Measurements from ENCODE around the gene OR8A1.

Gene OR8A1

DNA sequence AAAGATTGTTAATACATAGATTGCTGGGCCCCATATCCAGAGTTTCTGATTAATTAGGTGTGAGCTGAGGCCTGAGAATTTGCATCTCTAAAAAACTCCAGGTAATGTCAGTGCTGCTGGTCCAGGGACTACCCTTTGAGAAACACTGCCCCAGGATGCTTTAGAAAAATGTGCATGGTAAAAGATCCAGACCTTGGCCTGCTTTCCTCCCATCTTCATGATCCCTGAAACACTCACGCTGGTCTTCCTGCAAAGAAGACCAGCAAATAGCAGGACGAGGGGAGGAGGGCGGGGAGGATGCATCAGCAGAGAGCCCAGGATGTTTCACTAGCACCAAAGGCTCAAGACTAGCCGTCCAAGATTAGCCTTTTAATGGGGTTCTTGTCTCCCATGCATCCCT, at the start of gene OR8A1:
TSS of gene OR8A1 (plus strand) at position 301 of the 400 bp plus-strand sequence. CDS start 123 bp downstream, outside the sequence.
- DNase-seq: no peak
- TF ChIP-seq POLR2A (IDR thresholded peaks at IDR 0.05; ENCODE audit: low read length) (no peak), GATA1 (IDR thresholded peaks at IDR 0.05; ENCODE audit: low read depth, low read length) (no peak)

GRCh38 chr11:124520550-124520854, 49.3 kb upstream of the OR8A1 start:
- no peak for TF ChIP-seq GATA1 (IDR thresholded peaks at IDR 0.05; ENCODE audit: low read depth, low read length)
- TF ChIP-seq POLR2A (IDR thresholded peaks at IDR 0.05; ENCODE audit: low read length): no peak
- DNase-seq: no peak

DNA sequence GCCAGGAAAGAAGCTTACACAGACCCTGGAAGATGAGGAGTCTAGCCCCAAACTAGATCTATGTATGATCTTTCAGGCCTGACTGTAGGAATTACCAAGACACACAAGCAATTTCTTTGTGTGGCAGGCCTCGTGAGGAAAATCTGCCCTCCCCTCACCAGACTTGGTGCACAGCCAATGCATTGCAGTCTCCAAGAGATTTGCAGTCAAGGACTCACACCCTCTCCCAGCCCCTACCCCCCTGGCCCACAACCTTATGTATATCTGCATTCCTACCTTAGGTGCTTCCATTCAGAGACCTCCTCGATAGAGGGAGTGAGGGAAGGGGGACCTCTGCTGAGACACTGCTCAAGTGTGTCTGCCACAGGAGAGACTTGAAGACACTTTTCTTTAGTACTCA, 36.2 kb upstream of the OR8A1 start:
- no peak for DNase-seq
- TF ChIP-seq GATA1 (IDR thresholded peaks at IDR 0.05; ENCODE audit: low read depth, low read length): no peak
- no peak for TF ChIP-seq POLR2A (IDR thresholded peaks at IDR 0.05; ENCODE audit: low read length)

- TF ChIP-seq GATA1 (IDR thresholded peaks at IDR 0.05; ENCODE audit: low read depth, low read length) (no peak), POLR2A (IDR thresholded peaks at IDR 0.05; ENCODE audit: low read length) (no peak)
- DNase-seq: no peak
Measured at GRCh38 chr11:124534051-124534450, 35.7 kb upstream of the OR8A1 start.

DNA sequence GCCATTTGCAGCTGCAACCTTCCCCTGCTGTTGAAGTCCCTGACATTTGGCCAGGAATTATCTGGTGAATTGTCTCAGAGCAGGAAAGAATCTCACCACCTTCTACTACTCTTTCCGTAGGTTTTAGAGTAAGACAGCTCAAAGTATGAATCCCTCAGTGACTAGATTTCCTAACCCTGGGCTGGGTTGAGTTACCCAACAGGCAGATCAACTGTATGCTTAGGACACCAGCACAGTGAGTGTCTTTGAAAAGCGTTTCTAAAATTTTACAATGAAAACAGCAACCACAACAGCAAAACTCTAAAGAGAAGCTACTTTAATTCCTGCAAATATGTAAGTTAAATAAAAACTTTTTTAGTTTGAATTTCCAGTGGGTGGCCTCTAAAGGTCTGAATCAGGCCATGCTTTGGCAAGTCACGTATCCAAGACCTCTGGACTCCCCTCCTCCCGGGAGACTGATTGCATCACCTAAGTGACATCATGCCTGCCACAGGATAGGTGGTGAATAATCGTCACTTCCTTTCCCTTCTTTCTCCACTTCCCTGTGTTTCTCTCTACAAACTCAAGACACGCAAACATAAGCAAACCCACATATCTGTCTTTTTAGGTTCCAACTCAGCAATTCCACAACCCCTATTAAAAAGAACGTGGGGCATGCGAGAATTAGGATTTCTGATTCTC, 34.1 kb upstream of the OR8A1 start:
- peak in 1 of 2 experiments; percentile 3 for DNase-seq
- no peak for TF ChIP-seq POLR2A (IDR thresholded peaks at IDR 0.05; ENCODE audit: low read length)
- TF ChIP-seq GATA1 (IDR thresholded peaks at IDR 0.05; ENCODE audit: low read depth, low read length): no peak

GRCh38 chr11:124536520-124536919, 33.3 kb upstream of the OR8A1 start:
- no peak for DNase-seq
- TF ChIP-seq POLR2A (IDR thresholded peaks at IDR 0.05; ENCODE audit: low read length): no peak
- no peak for TF ChIP-seq GATA1 (IDR thresholded peaks at IDR 0.05; ENCODE audit: low read depth, low read length)

GRCh38 chr11:124538019-124538418, 31.8 kb upstream of the OR8A1 start:
- TF ChIP-seq GATA1 (IDR thresholded peaks at IDR 0.05; ENCODE audit: low read depth, low read length) (no peak), POLR2A (IDR thresholded peaks at IDR 0.05; ENCODE audit: low read length) (no peak)
- DNase-seq: no peak

DNA sequence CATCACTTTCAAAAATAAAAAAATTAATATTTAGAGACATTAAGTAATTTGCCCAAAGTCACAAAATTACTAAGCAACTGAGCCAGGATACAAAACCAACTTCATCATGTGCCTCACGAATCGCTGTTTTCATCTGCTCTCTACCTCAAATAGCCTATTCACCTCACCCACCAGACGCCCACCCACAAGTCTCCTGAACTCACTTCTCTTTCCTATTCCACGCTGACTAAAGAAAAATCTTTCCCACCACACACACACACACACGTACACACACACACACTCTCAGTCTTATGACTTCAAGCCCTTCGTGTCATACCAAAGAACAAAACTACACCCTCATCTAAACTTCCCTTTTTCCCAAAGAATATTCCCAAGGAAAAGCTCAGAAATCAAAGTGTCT, 28.6 kb upstream of the OR8A1 start:
- TF ChIP-seq GATA1 (IDR thresholded peaks at IDR 0.05; ENCODE audit: low read depth, low read length): no peak
- TF ChIP-seq POLR2A (IDR thresholded peaks at IDR 0.05; ENCODE audit: low read length): no peak
- DNase-seq: no peak

- DNase-seq: no peak
- no peak for TF ChIP-seq GATA1 (IDR thresholded peaks at IDR 0.05; ENCODE audit: low read depth, low read length)
- TF ChIP-seq POLR2A (IDR thresholded peaks at IDR 0.05; ENCODE audit: low read length): no peak
Measured at GRCh38 chr11:124543145-124543544, 26.7 kb upstream of the OR8A1 start.

GRCh38 chr11:124543554-124543953, 26.2 kb upstream of the OR8A1 start, which contains the start of gene OR8B12:
Gene OR8B12 (minus strand): TSS chr11:124543654. CDS start chr11:124543654, 0 bp downstream.
- no peak for DNase-seq
- no peak for TF ChIP-seq GATA1 (IDR thresholded peaks at IDR 0.05; ENCODE audit: low read depth, low read length)
- TF ChIP-seq POLR2A (IDR thresholded peaks at IDR 0.05; ENCODE audit: low read length): no peak

DNA sequence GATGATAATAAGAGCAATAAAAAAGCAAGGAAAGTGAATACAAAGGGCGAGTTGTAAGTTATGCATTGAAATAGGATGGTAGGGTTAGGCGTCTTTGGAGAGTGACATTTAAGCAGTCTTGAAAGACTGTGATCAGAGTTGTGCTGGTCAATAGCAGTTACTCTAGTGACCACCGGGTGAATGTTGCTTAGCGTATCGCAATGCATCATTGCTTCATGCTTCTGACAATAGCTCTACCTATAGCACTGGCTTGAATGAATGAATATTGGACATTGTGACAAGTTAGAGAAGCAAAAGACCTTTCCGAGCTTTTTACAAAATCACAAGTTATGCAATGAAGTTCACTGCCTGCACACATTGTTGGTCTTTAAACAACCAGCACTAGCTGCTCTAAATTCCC, 18.6 kb upstream of the OR8A1 start:
- no peak for DNase-seq
- no peak for TF ChIP-seq POLR2A (IDR thresholded peaks at IDR 0.05; ENCODE audit: low read length)
- no peak for TF ChIP-seq GATA1 (IDR thresholded peaks at IDR 0.05; ENCODE audit: low read depth, low read length)

- no peak for TF ChIP-seq GATA1 (IDR thresholded peaks at IDR 0.05; ENCODE audit: low read depth, low read length)
- no peak for TF ChIP-seq POLR2A (IDR thresholded peaks at IDR 0.05; ENCODE audit: low read length)
- DNase-seq: no peak
Measured at GRCh38 chr11:124551987-124552386, 17.8 kb upstream of the OR8A1 start.

GRCh38 chr11:124556828-124557227, 13.0 kb upstream of the OR8A1 start:
- no peak for DNase-seq
- TF ChIP-seq POLR2A (IDR thresholded peaks at IDR 0.05; ENCODE audit: low read length): no peak
- TF ChIP-seq GATA1 (IDR thresholded peaks at IDR 0.05; ENCODE audit: low read depth, low read length): no peak

- no peak for TF ChIP-seq GATA1 (IDR thresholded peaks at IDR 0.05; ENCODE audit: low read depth, low read length)
- no peak for TF ChIP-seq POLR2A (IDR thresholded peaks at IDR 0.05; ENCODE audit: low read length)
Measured at GRCh38 chr11:124570160-124570559, 363 bp downstream of the OR8A1 start.

DNA sequence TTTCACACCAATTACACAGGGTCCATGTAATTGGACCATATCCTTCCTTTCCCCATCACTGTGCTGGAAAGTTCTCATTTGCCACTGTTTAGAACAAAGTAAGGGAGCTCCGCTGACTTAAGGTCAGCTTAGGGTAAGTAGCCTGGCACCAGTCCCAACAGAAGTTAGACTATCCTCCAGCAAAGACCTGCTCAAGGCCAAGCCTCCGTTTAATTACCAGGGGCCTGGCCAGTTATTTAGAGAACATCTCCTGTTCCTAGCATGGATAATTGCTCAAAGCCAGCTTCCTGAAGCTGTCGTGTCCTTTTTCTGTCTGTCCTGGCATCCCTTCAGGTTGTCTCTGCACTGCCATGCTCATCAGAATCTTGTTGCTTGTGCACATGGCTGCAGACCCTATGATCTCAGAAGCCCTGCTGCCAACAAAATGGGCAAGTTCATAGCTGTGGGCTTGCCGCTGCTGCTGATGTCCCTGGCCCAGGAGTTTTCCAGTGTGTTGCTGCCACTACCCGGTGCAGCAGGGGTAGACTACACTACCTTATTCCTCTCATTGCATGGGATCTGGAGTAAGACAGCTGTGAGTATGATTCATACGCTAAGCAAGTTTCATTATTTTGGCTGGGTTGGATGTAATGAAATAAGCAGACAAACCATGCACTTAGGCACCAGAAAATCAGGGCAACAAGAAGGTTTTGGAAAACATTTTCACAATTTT, 8.1 kb downstream of the OR8A1 start:
- DNase-seq: no peak
- TF ChIP-seq GATA1 (IDR thresholded peaks at IDR 0.05; ENCODE audit: low read depth, low read length): no peak
- TF ChIP-seq POLR2A (IDR thresholded peaks at IDR 0.05; ENCODE audit: low read length): no peak

More at GRCh38 chr11:124570160-124570559, 363 bp downstream of the OR8A1 start:
- no peak for DNase-seq

Data from erythroblast (primary cell).